GM23338 (cell line): ENCODE results near the gene DGKB. TPM values are rescaled to one million over a fixed set of nuclear protein-coding genes. Genes with fewer than 3 reads are reported as not detected.

Experiments
- ATAC-seq: fragments of 200-7000 bp; cut with Tn5 transposase; 3 replicates; pipeline ENCODE4 v1.9.1; 2020
- DNase-seq: peaks from one replicate; pipeline ENCODE4 v3.0.0-alpha.2; 2015; ENCODE audit warnings: low spot score
- H2AFZ ChIP-seq: fragments of 200-600 bp; sonication (generic); 2 replicates; pipeline ENCODE4 v1.8.0; 2016; ENCODE audit warnings: antibody characterized with exemption, mild to moderate bottlenecking, moderate library complexity
- H3F3A ChIP-seq: fragments of 200-600 bp; sonication (generic); replicated peaks from 2 replicates; pipeline ENCODE4 v1.8.0; 2017; ENCODE audit warnings: antibody characterized with exemption, mixed run types, low read depth
- H3K27ac ChIP-seq: fragments of 200-600 bp; sonication (generic); 2 replicates; pipeline ENCODE4 v1.6.1; 2016; ENCODE audit warnings: low read depth
- H3K27me3 ChIP-seq: fragments of 200-600 bp; sonication (generic); 2 replicates; pipeline ENCODE4 v1.8.0; 2016; ENCODE audit warnings: mild to moderate bottlenecking, mixed run types, moderate library complexity; ENCODE audit not compliant: insufficient read depth
- H3K36me3 ChIP-seq: fragments of 200-600 bp; sonication (generic); 2 replicates; pipeline ENCODE4 v1.8.0; 2016; ENCODE audit warnings: mild to moderate bottlenecking; ENCODE audit not compliant: insufficient read depth
- H3K4me1 ChIP-seq: fragments of 200-600 bp; sonication (generic); 2 replicates; pipeline ENCODE4 v1.8.0; 2016; ENCODE audit warnings: mild to moderate bottlenecking, moderate library complexity; ENCODE audit not compliant: insufficient read depth
- H3K4me2 ChIP-seq: fragments of 200-600 bp; sonication (generic); 2 replicates; pipeline ENCODE4 v1.7.1; 2017; ENCODE audit warnings: mixed run types
- H3K4me3 ChIP-seq: fragments of 200-600 bp; sonication (generic); 2 replicates; pipeline ENCODE4 v1.6.1; 2016; ENCODE audit warnings: mixed run types
- H3K79me2 ChIP-seq: fragments of 200-600 bp; sonication (generic); replicated peaks from 2 replicates; pipeline ENCODE4 v1.8.0; 2017; ENCODE audit warnings: mild to moderate bottlenecking; ENCODE audit not compliant: insufficient read depth
- H3K9me2 ChIP-seq: fragments of 200-600 bp; sonication (generic); 2 replicates; pipeline ENCODE4 v1.8.0; 2017; ENCODE audit not compliant: insufficient read depth
- H4K20me1 ChIP-seq: fragments of 200-600 bp; sonication (generic); replicated peaks from 2 replicates; pipeline ENCODE4 v1.8.0; 2017; ENCODE audit warnings: mild to moderate bottlenecking; ENCODE audit not compliant: insufficient read depth
- H3K27ac Mint-ChIP-seq: 2 replicates; pipeline ENCODE4 v1.8.0; 2020; ENCODE audit warnings: inconsistent platforms, mild to moderate bottlenecking, moderate library complexity, mixed read lengths
- H3K27me3 Mint-ChIP-seq: 3 replicates; pipeline ENCODE4 v1.8.0; 2022; ENCODE audit warnings: low read depth, mild to moderate bottlenecking, moderate library complexity, mixed read lengths, inconsistent platforms; ENCODE audit not compliant: insufficient read depth, poor library complexity
- H3K36me3 Mint-ChIP-seq: 3 replicates; pipeline ENCODE4 v1.8.0; 2021; ENCODE audit warnings: low read depth, mild to moderate bottlenecking, inconsistent platforms, moderate library complexity, mixed read lengths
- H3K4me1 Mint-ChIP-seq: 3 replicates; pipeline ENCODE4 v1.8.0; 2020; ENCODE audit warnings: mild to moderate bottlenecking, inconsistent platforms, mixed read lengths
- H3K4me3 Mint-ChIP-seq: 3 replicates; pipeline ENCODE4 v1.8.0; 2021; ENCODE audit warnings: moderate library complexity, mild to moderate bottlenecking, inconsistent platforms, mixed read lengths
- H3K9me3 Mint-ChIP-seq: 3 replicates; pipeline ENCODE4 v1.8.0; 2020; ENCODE audit warnings: moderate library complexity, mild to moderate bottlenecking, inconsistent platforms, mixed read lengths
- CREB1 ChIP-seq: fragments of 250-450 bp; sonication (Bioruptor Pico); IDR thresholded peaks from 2 replicates; pipeline ENCODE4 v1.5.0; 2020; ENCODE audit warnings: low read depth, mild to moderate bottlenecking, moderate library complexity
- CTCF ChIP-seq, 2 experiments: fragments of 200-600 bp in 1 of 2; sonication (generic) in 1 of 2; conservative IDR thresholded peaks; 2 replicates each; pipeline versions ENCODE4 v1.5.1 to v1.6.1; 2016 to 2017; ENCODE audit warnings: antibody characterized with exemption in 2 of 2, low read depth in 2 of 2, mild to moderate bottlenecking in 2 of 2, moderate library complexity in 1 of 2
- ETS1 ChIP-seq: IDR thresholded peaks from 2 replicates; pipeline ENCODE4 v1.6.1; 2016; ENCODE audit warnings: antibody characterized with exemption
- EZH2 ChIP-seq: fragments of 200-600 bp; sonication (generic); IDR thresholded peaks from one replicate; pipeline ENCODE4 v1.8.0; 2017; ENCODE audit warnings: antibody characterized with exemption, mild to moderate bottlenecking, low read depth; ENCODE audit not compliant: unreplicated experiment
- EZH2phosphoT487 ChIP-seq: fragments of 200-600 bp; sonication (generic); IDR thresholded peaks from one replicate; pipeline ENCODE4 v1.8.1; 2018; ENCODE audit warnings: antibody characterized with exemption; ENCODE audit not compliant: unreplicated experiment
- JUNB ChIP-seq: IDR thresholded peaks from one replicate; pipeline ENCODE4 v1.6.1; 2016; ENCODE audit warnings: antibody characterized with exemption; ENCODE audit not compliant: unreplicated experiment
- POLR2AphosphoS5 ChIP-seq: IDR thresholded peaks from 2 replicates; pipeline ENCODE4 v1.6.1; 2016; ENCODE audit warnings: antibody characterized with exemption, low read depth
- REST ChIP-seq: IDR thresholded peaks from one replicate; pipeline ENCODE4 v1.6.1; 2018; ENCODE audit warnings: antibody characterized with exemption; ENCODE audit not compliant: unreplicated experiment
- STAT1 ChIP-seq: IDR thresholded peaks from one replicate; pipeline ENCODE4 v1.6.1; 2016; ENCODE audit warnings: antibody characterized with exemption; ENCODE audit not compliant: unreplicated experiment
- ZNF114 ChIP-seq: fragments of 250-450 bp; sonication (Bioruptor Pico); IDR thresholded peaks from 2 replicates; pipeline ENCODE4 v1.5.0; 2020; ENCODE audit warnings: mild to moderate bottlenecking, moderate library complexity
- ZNF331 ChIP-seq: fragments of 250-450 bp; sonication (Bioruptor Pico); IDR thresholded peaks from 2 replicates; pipeline ENCODE4 v1.5.0; 2020; ENCODE audit warnings: low read depth, mild to moderate bottlenecking, moderate library complexity
- ZNF462 ChIP-seq: fragments of 250-450 bp; sonication (Bioruptor Pico); IDR thresholded peaks from 2 replicates; pipeline ENCODE4 v1.5.0; 2020; ENCODE audit warnings: mild to moderate bottlenecking, moderate library complexity
- polyA plus RNA-seq: library from polyadenylated mRNA; unstranded; fragments of >200 nt; fragmentation: Nextera tagmentation; extraction: Ambion mirVana; gene quantifications from 2 replicates; pipeline ENCODE4 v1.2.1, GENCODE V29; 2016
- total RNA-seq: library from RNA; depleted of rRNA; stranded (reverse); fragments of >200 nt; shearing (Covaris generic); gene quantifications from 2 replicates; pipeline ENCODE4 v1.2.3, GENCODE V29; 2014

Gene DGKB
- total and polyA plus RNA-seq, 2 experiments from 2014 or later = 4.8 to 11.5 TPM

- H3K4me2 ChIP-seq = no peak overlapping the region
- TF ChIP-seq STAT1 (no peak), CREB1 (no peak), EZH2 (no peak), REST (no peak), POLR2AphosphoS5 (no peak), JUNB (no peak), CTCF (conservative IDR thresholded peaks at IDR 0.05; ENCODE audit: low read depth in 2 of 2) (no peak), ZNF331 (no peak), ZNF462 (no peak), EZH2phosphoT487 (no peak), ETS1 (no peak), ZNF114 (CRISPR knock-in tag) (no peak)
Observed at GRCh38 chr7:14583518-14583917, 319.0 kb downstream of the DGKB start.

More at GRCh38 chr7:14583518-14583917, 319.0 kb downstream of the DGKB start:
- Mint-ChIP-seq H3K9me3 (peaks cover 12% of the 10 kb centered on the region), H3K36me3 (peaks cover 14% of the 10 kb centered on the region; the same call in 2 of the 3 replicates), H3K27me3 (no peaks in the 10 kb centered on the region), H3K4me3 (no peak overlapping the region), H3K4me1 (peaks cover 6% of the 10 kb centered on the region; the same call in 1 of the 3 replicates), H3K27ac (no peak overlapping the region)
- Histone ChIP-seq H3K9me2 (no peaks in the 10 kb centered on the region; the same call in none of the 2 replicates), H2AFZ (no peak overlapping the region), H3K79me2 (no peaks in the 10 kb centered on the region), H3K4me3 (no peak overlapping the region), H3K4me1 (no peaks in the 10 kb centered on the region), H3K27ac (no peak overlapping the region), H3F3A (no peaks in the 10 kb centered on the region), H3K27me3 (no peaks in the 10 kb centered on the region), H4K20me1 (no peaks in the 10 kb centered on the region), H3K36me3 (no peaks in the 10 kb centered on the region)
- ATAC-seq = no peak
- DNase-seq = no peak
